H9 (cell line): ENCODE data around the gene XRCC6. TPM values are rescaled to one million over a fixed set of nuclear protein-coding genes. Genes with fewer than 3 reads are reported as not detected.

Source experiments
- DNase-seq: peaks from one replicate; pipeline ENCODE4 v3.0.0-alpha.2; 2017
- H2AFZ ChIP-seq: one replicate; pipeline ENCODE4 v1.6.1; 2013; ENCODE audit warnings: mild to moderate bottlenecking, low read length, control low read depth, moderate library complexity
- H2AK5ac ChIP-seq: 2 replicates; pipeline ENCODE4 v1.6.1; 2013; ENCODE audit warnings: low read length, control low read depth, mixed read lengths; ENCODE audit not compliant: insufficient read length
- H2BK120ac ChIP-seq: one replicate; pipeline ENCODE4 v1.6.1; 2013; ENCODE audit warnings: low read depth, mild to moderate bottlenecking, low read length, control low read depth, inconsistent platforms; ENCODE audit not compliant: poor library complexity, severe bottlenecking
- H2BK12ac ChIP-seq: 2 replicates; pipeline ENCODE4 v1.6.1; 2013; ENCODE audit warnings: low read length, control low read depth, mixed read lengths, low read depth; ENCODE audit not compliant: insufficient read length
- H2BK15ac ChIP-seq: 2 replicates; pipeline ENCODE4 v1.6.1; 2013; ENCODE audit warnings: low read depth, low read length, control low read depth
- H2BK20ac ChIP-seq: one replicate; pipeline ENCODE4 v1.6.1; 2013; ENCODE audit warnings: low read depth, mild to moderate bottlenecking, low read length, control low read depth, inconsistent platforms; ENCODE audit not compliant: poor library complexity, severe bottlenecking
- H2BK5ac ChIP-seq: 2 replicates; pipeline ENCODE4 v1.6.1; 2013; ENCODE audit warnings: low read length, control low read depth, mixed read lengths; ENCODE audit not compliant: insufficient read length
- H3K14ac ChIP-seq: 2 replicates; pipeline ENCODE4 v1.6.1; 2013; ENCODE audit warnings: low read length, control low read depth; ENCODE audit not compliant: insufficient read depth
- H3K18ac ChIP-seq: 2 replicates; pipeline ENCODE4 v1.6.1; 2013; ENCODE audit warnings: low read depth, mild to moderate bottlenecking, mixed read lengths, low read length, control low read depth; ENCODE audit not compliant: insufficient read length
- H3K23ac ChIP-seq: 2 replicates; pipeline ENCODE4 v1.6.1; 2013; ENCODE audit warnings: low read length, control low read depth, mixed read lengths, low read depth; ENCODE audit not compliant: insufficient read length
- H3K23me2 ChIP-seq: 2 replicates; pipeline ENCODE4 v1.6.1; 2013; ENCODE audit warnings: low read depth, mild to moderate bottlenecking, mixed read lengths, low read length, control low read depth; ENCODE audit not compliant: insufficient read length, poor library complexity, severe bottlenecking
- H3K27ac ChIP-seq: 2 replicates; pipeline ENCODE4 v1.5.1; 2013; ENCODE audit warnings: low read length, control low read depth, mixed read lengths, low read depth; ENCODE audit not compliant: insufficient read length
- H3K27me3 ChIP-seq: 2 replicates; pipeline ENCODE4 v1.6.1; 2013; ENCODE audit warnings: low read length, control low read depth, inconsistent platforms; ENCODE audit not compliant: insufficient read depth
- H3K4ac ChIP-seq: 2 replicates; pipeline ENCODE4 v1.6.1; 2013; ENCODE audit warnings: low read depth, mild to moderate bottlenecking, control low read depth, inconsistent platforms, low read length, moderate library complexity
- H3K4me1 ChIP-seq: 2 replicates; pipeline ENCODE4 v1.6.1; 2013; ENCODE audit warnings: low read length, control low read depth, inconsistent platforms; ENCODE audit not compliant: insufficient read depth
- H3K4me2 ChIP-seq: 2 replicates; pipeline ENCODE4 v1.6.1; 2013; ENCODE audit warnings: low read length, control low read depth, mixed read lengths; ENCODE audit not compliant: insufficient read length, insufficient read depth
- H3K56ac ChIP-seq: 2 replicates; pipeline ENCODE4 v1.6.1; 2013; ENCODE audit warnings: low read depth, mild to moderate bottlenecking, mixed read lengths, low read length, control low read depth; ENCODE audit not compliant: insufficient read length
- H3K79me1 ChIP-seq: 2 replicates; pipeline ENCODE4 v1.6.1; 2013; ENCODE audit warnings: low read depth, mild to moderate bottlenecking, moderate library complexity, low read length, control low read depth, inconsistent platforms; ENCODE audit not compliant: insufficient read depth, poor library complexity, severe bottlenecking
- H3K79me2 ChIP-seq: 2 replicates; pipeline ENCODE4 v1.6.1; 2013; ENCODE audit warnings: low read length, control low read depth, inconsistent platforms; ENCODE audit not compliant: insufficient read depth
- H3K9ac ChIP-seq: 2 replicates; pipeline ENCODE4 v1.6.1; 2013; ENCODE audit warnings: low read length, control low read depth, mixed read lengths; ENCODE audit not compliant: insufficient read length; ENCODE audit errors: extremely low read depth
- H3K9me3 ChIP-seq: one replicate; pipeline ENCODE4 v1.6.1; 2013; ENCODE audit warnings: low read depth, low read length, inconsistent platforms; ENCODE audit not compliant: control insufficient read depth
- H3T11ph ChIP-seq: one replicate; pipeline ENCODE4 v1.6.1; 2013; ENCODE audit warnings: mild to moderate bottlenecking, low read length, control low read depth, inconsistent platforms
- H4K20me1 ChIP-seq: one replicate; pipeline ENCODE4 v1.6.1; 2013; ENCODE audit not compliant: control insufficient read depth, insufficient read length, insufficient read depth
- H4K5ac ChIP-seq: 2 replicates; pipeline ENCODE4 v1.6.1; 2013; ENCODE audit warnings: low read depth, mild to moderate bottlenecking, mixed read lengths, low read length, control low read depth; ENCODE audit not compliant: insufficient read length
- H4K8ac ChIP-seq: replicated peaks from 2 replicates; pipeline ENCODE4 v1.6.1; 2013; ENCODE audit warnings: low read length, control low read depth, mixed read lengths, low read depth; ENCODE audit not compliant: insufficient read length
- H4K91ac ChIP-seq: 2 replicates; pipeline ENCODE4 v1.6.1; 2013; ENCODE audit warnings: low read depth, mild to moderate bottlenecking, moderate library complexity, mixed read lengths, low read length, control low read depth; ENCODE audit not compliant: insufficient read length
- H3K27ac Mint-ChIP-seq, 3 experiments: 2 replicates in 2 of 3; 3 replicates in 1 of 3; pipeline ENCODE4 v1.8.0; 2020 to 2021; ENCODE audit warnings: mixed read lengths in 3 of 3, mild to moderate bottlenecking in 1 of 3, moderate library complexity in 1 of 3
- H3K27me3 Mint-ChIP-seq: 2 replicates; pipeline ENCODE4 v1.8.0; 2021; ENCODE audit warnings: low read depth, mild to moderate bottlenecking, moderate library complexity, mixed read lengths
- H3K36me3 Mint-ChIP-seq, 3 experiments: 2 replicates in 2 of 3; 3 replicates in 1 of 3; pipeline ENCODE4 v1.8.0; 2020 to 2021; ENCODE audit warnings: low read depth in 3 of 3, mixed read lengths in 3 of 3; ENCODE audit not compliant: insufficient read depth in 1 of 3
- H3K4me1 Mint-ChIP-seq, 2 experiments: 2 replicates each; pipeline ENCODE4 v1.8.0; 2020; ENCODE audit warnings: mixed read lengths in 2 of 2
- H3K4me3 Mint-ChIP-seq, 2 experiments: 2 replicates in 1 of 2; 3 replicates in 1 of 2; pipeline ENCODE4 v1.8.0; 2020 to 2021; ENCODE audit warnings: mild to moderate bottlenecking in 2 of 2, mixed read lengths in 2 of 2, moderate library complexity in 1 of 2
- H3K9me3 Mint-ChIP-seq, 2 experiments: 2 replicates in 1 of 2; 3 replicates in 1 of 2; pipeline ENCODE4 v1.8.0; 2020; ENCODE audit warnings: mild to moderate bottlenecking in 2 of 2, mixed read lengths in 2 of 2, moderate library complexity in 1 of 2
- CTCF ChIP-seq: fragments of 200-600 bp; sonication (generic); conservative IDR thresholded peaks from 3 replicates; pipeline ENCODE4 v1.8.0; 2021; ENCODE audit warnings: antibody characterized with exemption, mild to moderate bottlenecking
- WGBS: extraction: QIAGEN DNeasy Blood & Tissue Kit; methylation state at CpG from one replicate; pipeline ENCODE4 v1.1.7; 2013; ENCODE audit warnings: missing lambda C conversion rate, low lambda C conversion rate, mixed read lengths; ENCODE audit not compliant: insufficient read length; ENCODE audit errors: extremely low coverage; 5-methylcytosine and 5-hydroxymethylcytosine counted together
- total RNA-seq: library from RNA; stranded (reverse); gene quantifications from 2 replicates; pipeline ENCODE4 v1.2.1, GENCODE V29; 2021

The XRCC6 gene
- total RNA-seq, 1 experiment from 2014 or later: 461 TPM

GRCh38 chr22:41619979-41620588 is 1.0 kb upstream of the XRCC6 start:
- Histone ChIP-seq H3K56ac (no peak overlapping the region), H3K4ac (no peak overlapping the region), H2AFZ (no peak overlapping the region), H3K79me1 (no peaks in the 10 kb centered on the region), H2BK20ac (no peak overlapping the region), H4K91ac (no peak overlapping the region), H3K9me3 (no peaks in the 10 kb centered on the region), H4K20me1 (no peaks in the 10 kb centered on the region), H3K14ac (0 out of 2 replicates have a peak overlapping the region, but pooled peaks have one; percentile 69), H3K27me3 (no peaks in the 10 kb centered on the region), H2BK120ac (no peak overlapping the region), H2BK15ac (no peak overlapping the region), H3K9ac (peak overlapping the region; percentile 87), H3K4me1 (no peaks in the 10 kb centered on the region), H3K27ac (no peak overlapping the region), H3K23me2 (peaks cover 14% of the 10 kb centered on the region), H3K18ac (peak overlapping the region; percentile 52), H4K5ac (no peak overlapping the region), H2AK5ac (no peak overlapping the region), H3K79me2 (peaks cover 8% of the 10 kb centered on the region; the same call in 1 of the 2 replicates), H3T11ph (no peak overlapping the region), H2BK5ac (no peak overlapping the region), H3K23ac (no peak overlapping the region), H4K8ac (no peak overlapping the region), H3K4me2 (peak overlapping the region; percentile 65), H2BK12ac (no peak overlapping the region)
- H3K36me3 Mint-ChIP-seq: peaks cover 24 to 31% (median 30%) of the 10 kb centered on the region in 3 experiments
- WGBS: no CpG with 5 or more reads among the region's 24 CpGs
- H3K4me3 Mint-ChIP-seq: peak overlapping the region; percentile 95
- H3K27me3 Mint-ChIP-seq: no peaks in the 10 kb centered on the region
- DNase-seq: peak; percentile 57
- peaks cover 17 to 19% of the 10 kb centered on the region in 2 experiments for H3K4me1 Mint-ChIP-seq
- no peak for TF ChIP-seq CTCF
- peak overlapping the region; percentile 77 to 96 (median 89); a peak in 5 of 7 replicates for H3K27ac Mint-ChIP-seq
- no peaks in the 10 kb centered on the region; a peak in 2 of 5 replicates for H3K9me3 Mint-ChIP-seq
